Thymus (tissue), 14 donors: Measurements from ENCODE around the gene GTF2B. TPM values are rescaled to one million over a fixed set of nuclear protein-coding genes. Genes with fewer than 3 reads are reported as not detected.
"Not testable (repeated sequence)": the region's sequence is repeated elsewhere in the genome, so short reads cannot be mapped to it uniquely, and the experiment has no call there.

Experiments
- DNase-seq, 9 donors: peaks; one replicate each; pipeline ENCODE4 v3.0.0-alpha.2; 2013; ENCODE audit warnings: low spot score in 9 of 9, low read depth in 6 of 9, missing footprints in 1 of 9
- H3K27ac ChIP-seq, 2 donors: one replicate each; pipeline ENCODE4 v1.5.1; 2013; ENCODE audit warnings: control low read depth in 1 of 2, low read depth in 1 of 2, low read length in 1 of 2, mild to moderate bottlenecking in 1 of 2, moderate library complexity in 1 of 2
- H3K27me3 ChIP-seq, 2 donors: one replicate each; pipeline ENCODE4 v1.5.1; 2013; ENCODE audit warnings: low read length in 1 of 2; ENCODE audit not compliant: control insufficient read depth in 2 of 2, insufficient read depth in 1 of 2
- H3K36me3 ChIP-seq, 2 donors: one replicate each; pipeline ENCODE4 v1.5.1; 2013; ENCODE audit warnings: low read length in 1 of 2, mild to moderate bottlenecking in 1 of 2, moderate library complexity in 1 of 2; ENCODE audit not compliant: control insufficient read depth in 2 of 2, insufficient read depth in 2 of 2
- H3K4me1 ChIP-seq, 2 donors: one replicate each; pipeline ENCODE4 v1.5.1; 2013; ENCODE audit warnings: low read length in 2 of 2; ENCODE audit not compliant: control insufficient read depth in 2 of 2, insufficient read depth in 2 of 2
- H3K4me3 ChIP-seq, 2 donors: one replicate each; pipeline ENCODE4 v1.5.1; 2013; ENCODE audit warnings: low read length in 2 of 2, control low read depth in 1 of 2, mild to moderate bottlenecking in 1 of 2
- H3K9me3 ChIP-seq, 2 donors: one replicate each; pipeline ENCODE4 v1.5.1; 2013; ENCODE audit warnings: low read length in 1 of 2, mild to moderate bottlenecking in 1 of 2; ENCODE audit not compliant: control insufficient read depth in 2 of 2, insufficient read depth in 1 of 2
- WGBS: extraction: QIAGEN DNeasy Blood & Tissue Kit; methylation state at CpG from one replicate; pipeline ENCODE4 v1.1.7; 2013; 5-methylcytosine and 5-hydroxymethylcytosine counted together
- long read RNA-seq, 10 donors: transcript quantifications; one replicate each; lab custom pipeline, GENCODE V29; 2026
- polyA plus RNA-seq: library from polyadenylated mRNA; stranded (reverse); fragments of 200-250 nt; gene quantifications from one replicate; pipeline ENCODE4 v1.2.3, GENCODE V29; 2013
- total RNA-seq: library from RNA; stranded (reverse); fragments of 120-200 nt; gene quantifications from one replicate; pipeline ENCODE4 v1.2.4, GENCODE V29; 2013
- donor health status: healthy.

Gene GTF2B
- 95.4 TPM for total RNA-seq
- 49.3 TPM for polyA plus RNA-seq
- long read RNA-seq, donor 1, partial matches to known transcripts, result 12 of 14 reads
- long read RNA-seq, donor 1, other reads (novel, unspliced or antisense), result 0 of 14 reads
- long read RNA-seq, donor 2, transcript GTF2B-201 (7 exons, 1,351 nt), result major isoform, 35 of 109 reads
- long read RNA-seq, donor 2, partial matches to known transcripts, result 74 of 109 reads
- long read RNA-seq, donor 2, other reads (novel, unspliced or antisense), result 0 of 109 reads
- long read RNA-seq, donor 3, transcript GTF2B-201 (7 exons, 1,351 nt), result major isoform, 51 of 74 reads
- long read RNA-seq, donor 3, partial matches to known transcripts, result 23 of 74 reads
- long read RNA-seq, donor 3, other reads (novel, unspliced or antisense), result 0 of 74 reads
- long read RNA-seq, donor 4, transcript GTF2B-201 (7 exons, 1,351 nt), result major isoform, 12 of 12 reads
- long read RNA-seq, donor 4, partial matches to known transcripts, result 0 of 12 reads
- long read RNA-seq, donor 4, other reads (novel, unspliced or antisense), result 0 of 12 reads
- long read RNA-seq, donor 5, transcript GTF2B-201 (7 exons, 1,351 nt), result major isoform, 63 of 86 reads
- long read RNA-seq, donor 5, partial matches to known transcripts, result 17 of 86 reads
- long read RNA-seq, donor 5, other reads (novel, unspliced or antisense), result 6 of 86 reads
- long read RNA-seq, donor 6, transcript GTF2B-201 (7 exons, 1,351 nt), result major isoform, 20 of 20 reads
- long read RNA-seq, donor 6, partial matches to known transcripts, result 0 of 20 reads
- long read RNA-seq, donor 6, other reads (novel, unspliced or antisense), result 0 of 20 reads
- long read RNA-seq, donor 7, transcript GTF2B-201 (7 exons, 1,351 nt), result major isoform, 52 of 62 reads
- long read RNA-seq, donor 7, partial matches to known transcripts, result 10 of 62 reads
- long read RNA-seq, donor 7, other reads (novel, unspliced or antisense), result 0 of 62 reads
- long read RNA-seq, donor 8, transcript GTF2B-201 (7 exons, 1,351 nt), result major isoform, 16 of 16 reads
- long read RNA-seq, donor 8, partial matches to known transcripts, result 0 of 16 reads
- long read RNA-seq, donor 8, other reads (novel, unspliced or antisense), result 0 of 16 reads
- long read RNA-seq, donor 9, transcript GTF2B-201 (7 exons, 1,351 nt), result major isoform, 24 of 24 reads
- long read RNA-seq, donor 9, partial matches to known transcripts, result 0 of 24 reads
- long read RNA-seq, donor 9, other reads (novel, unspliced or antisense), result 0 of 24 reads
- long read RNA-seq, donor 10, transcript GTF2B-201 (7 exons, 1,351 nt), result major isoform, 40 of 97 reads
- long read RNA-seq, donor 10, partial matches to known transcripts, result 57 of 97 reads
- long read RNA-seq, donor 10, other reads (novel, unspliced or antisense), result 0 of 97 reads

- H3K9me3 ChIP-seq, result no peaks in the 10 kb centered on the region
- H3K4me3 ChIP-seq, result peak within 1 kb of the TSS; percentile 91 to 99
- no peaks in the 10 kb centered on the region for H3K27me3 ChIP-seq
- H3K36me3 ChIP-seq, result peaks cover 3 to 12% of the 10 kb centered on the region in 2 donors
- under 1% methylated on average over 47 of the region's 47 CpGs for WGBS
- peak; percentile 91 to 99 (median 97) for DNase-seq
- peak within 1 kb of the TSS; percentile 97 for H3K27ac ChIP-seq
- H3K4me1 ChIP-seq, result peaks cover 10 to 16% of the 10 kb centered on the region in 2 donors
Measured at GRCh38 chr1:88891318-88891950, at the start of gene GTF2B. GTF2B (minus strand) TSS chr1:88891567; CDS start chr1:88891499, 68 bp downstream.

GRCh38 chr1:88938528-88938927 is 47.2 kb upstream of the GTF2B start:
- not testable (repeated sequence) for DNase-seq
- H3K36me3 ChIP-seq, result peaks cover 23 to 38% of the 10 kb centered on the region in 2 donors
- 97% methylated on average over 1 of the region's 1 CpG for WGBS

GRCh38 chr1:88936760-88937342 is 45.5 kb upstream of the GTF2B start:
- DNase-seq, result no peak
- Histone ChIP-seq H3K4me1 (no peaks in the 10 kb centered on the region), H3K27ac (no peak overlapping the region), H3K4me3 (no peak overlapping the region), H3K27me3 (no peaks in the 10 kb centered on the region), H3K36me3 (peaks cover 21 to 46% of the 10 kb centered on the region in 2 donors), H3K9me3 (no peaks in the 10 kb centered on the region)
- 98% methylated on average over 4 of the region's 4 CpGs for WGBS

More at GRCh38 chr1:88938528-88938927, 47.2 kb upstream of the GTF2B start:
- H3K9me3 ChIP-seq, H3K4me3 ChIP-seq, H3K4me1 ChIP-seq, H3K27ac ChIP-seq, H3K27me3 ChIP-seq: not testable (repeated sequence)

- H3K9me3 ChIP-seq, result no peaks in the 10 kb centered on the region
- H3K27me3 ChIP-seq, result no peaks in the 10 kb centered on the region
- H3K4me3 ChIP-seq, result no peak overlapping the region
- no peak for DNase-seq
- peaks cover 26 to 44% of the 10 kb centered on the region in 2 donors for H3K36me3 ChIP-seq
- H3K27ac ChIP-seq, result no peak overlapping the region
- no peaks in the 10 kb centered on the region for H3K4me1 ChIP-seq
Measured at GRCh38 chr1:88936223-88936523, 44.8 kb upstream of the GTF2B start.

GRCh38 chr1:88935522-88936222 is 44.3 kb upstream of the GTF2B start:
- no peak overlapping the region for H3K27ac ChIP-seq
- WGBS, result 83% methylated on average over 5 of the region's 5 CpGs
- H3K4me3 ChIP-seq, result no peak overlapping the region
- DNase-seq, result peak in 6 of 9 donors; percentile 3 to 46 (median 22)
- H3K9me3 ChIP-seq, result no peaks in the 10 kb centered on the region
- H3K36me3 ChIP-seq, result peaks cover 25 to 42% of the 10 kb centered on the region in 2 donors
- no peaks in the 10 kb centered on the region for H3K4me1 ChIP-seq
- no peaks in the 10 kb centered on the region for H3K27me3 ChIP-seq

- not testable (repeated sequence) for H3K27me3 ChIP-seq, H3K4me1 ChIP-seq, H3K4me3 ChIP-seq, DNase-seq, H3K9me3 ChIP-seq, H3K27ac ChIP-seq
- WGBS, result 99% methylated on average over 7 of the region's 7 CpGs
- peaks cover 16 to 37% of the 10 kb centered on the region in 2 donors for H3K36me3 ChIP-seq
Measured at GRCh38 chr1:88930176-88930575, 38.8 kb upstream of the GTF2B start.

GRCh38 chr1:88923224-88923623 is 31.9 kb upstream of the GTF2B start:
- peaks cover 21 to 38% of the 10 kb centered on the region in 2 donors for H3K36me3 ChIP-seq
- no peak overlapping the region for H3K4me3 ChIP-seq
- peaks cover 6 to 18% of the 10 kb centered on the region in 2 donors for H3K9me3 ChIP-seq
- no peak overlapping the region for H3K27ac ChIP-seq
- H3K27me3 ChIP-seq, result no peaks in the 10 kb centered on the region
- no peak for DNase-seq
- 100% methylated on average over 2 of the region's 2 CpGs for WGBS
- no peaks in the 10 kb centered on the region for H3K4me1 ChIP-seq

- no peaks in the 10 kb centered on the region for H3K4me1 ChIP-seq
- H3K9me3 ChIP-seq, result peaks cover 6 to 19% of the 10 kb centered on the region in 2 donors
- no peaks in the 10 kb centered on the region for H3K27me3 ChIP-seq
- 100% methylated on average over 3 of the region's 3 CpGs for WGBS
- H3K36me3 ChIP-seq, result peaks cover 18 to 40% of the 10 kb centered on the region in 2 donors
- H3K4me3 ChIP-seq, result no peak overlapping the region
- no peak overlapping the region for H3K27ac ChIP-seq
- DNase-seq, result no peak
Measured at GRCh38 chr1:88922214-88922613, 30.8 kb upstream of the GTF2B start.
